ENCODE data around the gene SPOCK2. TPM values are rescaled to one million over a fixed set of nuclear protein-coding genes. Genes with fewer than 3 reads are reported as not detected.

The SPOCK2 gene
- total RNA-seq, 4 donors from 2014 or later = 4.6 to 12.1 (median 7.8) TPM

GRCh38 chr10:72124989-72125388 lies 36.6 kb upstream of the SPOCK2 start:
- no peak for TF ChIP-seq POLR2A (IDR thresholded peaks at IDR 0.05; ENCODE audit: low read depth)
- TF ChIP-seq POLR2AphosphoS5 (IDR thresholded peaks at IDR 0.05) = no peak
- TF ChIP-seq EP300 (IDR thresholded peaks at IDR 0.05) = no peak
- no peak for TF ChIP-seq CTCF (IDR thresholded peaks at IDR 0.05)
- WGBS = 44% methylated on average over 1 of the region's 1 CpG
- Histone ChIP-seq H3K36me3 (peaks cover 0 to 12% (median 6%) of the 10 kb centered on the region in 4 donors), H3K27me3 (no peaks in the 10 kb centered on the region), H3K4me3 (no peak overlapping the region), H3K4me1 (peaks cover 0 to 3% (median 0%) of the 10 kb centered on the region in 4 donors), H3K27ac (replicated peaks in 1 of 4) (no peak overlapping the region), H3K9me3 (no peaks in the 10 kb centered on the region)
- no peak for DNase-seq (ENCODE audit: extremely low spot score)
- intact Hi-C loops (cut with DNase I) = no loop called here

- no peaks in the 10 kb centered on the region for H3K27me3 ChIP-seq
- no peak overlapping the region for H3K4me3 ChIP-seq
- peaks cover 0 to 9% (median 6%) of the 10 kb centered on the region in 4 donors for H3K36me3 ChIP-seq
- intact Hi-C loops (cut with DNase I) = no loop called here
- no peak for DNase-seq (ENCODE audit: extremely low spot score)
- H3K9me3 ChIP-seq = no peaks in the 10 kb centered on the region
- H3K4me1 ChIP-seq = peaks cover 0 to 3% (median 0%) of the 10 kb centered on the region in 4 donors
- H3K27ac ChIP-seq (replicated peaks in 1 of 4) = no peak overlapping the region
- TF ChIP-seq POLR2A (IDR thresholded peaks at IDR 0.05; ENCODE audit: low read depth) (no peak), POLR2AphosphoS5 (IDR thresholded peaks at IDR 0.05) (no peak), EP300 (IDR thresholded peaks at IDR 0.05) (no peak), CTCF (IDR thresholded peaks at IDR 0.05) (no peak)
Measured at GRCh38 chr10:72124381-72124780, 36.0 kb upstream of the SPOCK2 start.

- Histone ChIP-seq H3K27ac (replicated peaks in 1 of 4) (no peak overlapping the region), H3K9me3 (no peaks in the 10 kb centered on the region), H3K4me1 (peaks cover 0 to 3% (median 0%) of the 10 kb centered on the region in 4 donors), H3K36me3 (peaks cover 0 to 15% (median 7%) of the 10 kb centered on the region in 4 donors), H3K4me3 (no peak overlapping the region), H3K27me3 (no peaks in the 10 kb centered on the region)
- DNase-seq (ENCODE audit: extremely low spot score) = no peak
- WGBS = 79% methylated on average over 4 of the region's 4 CpGs
- intact Hi-C loops (cut with DNase I) = no loop called here
- TF ChIP-seq POLR2AphosphoS5 (IDR thresholded peaks at IDR 0.05) = no peak
- TF ChIP-seq POLR2A (IDR thresholded peaks at IDR 0.05; ENCODE audit: low read depth) = no peak
- no peak for TF ChIP-seq EP300 (IDR thresholded peaks at IDR 0.05)
- TF ChIP-seq CTCF (IDR thresholded peaks at IDR 0.05) = no peak
Measured at GRCh38 chr10:72123616-72124015, 35.3 kb upstream of the SPOCK2 start.

GRCh38 chr10:72122221-72122620 lies 33.9 kb upstream of the SPOCK2 start:
- Histone ChIP-seq H3K27ac (replicated peaks in 1 of 4) (no peak overlapping the region), H3K4me3 (no peak overlapping the region), H3K4me1 (peaks cover 0 to 3% (median 0%) of the 10 kb centered on the region in 4 donors), H3K36me3 (peaks cover 0 to 20% (median 10%) of the 10 kb centered on the region in 4 donors), H3K27me3 (no peaks in the 10 kb centered on the region), H3K9me3 (no peaks in the 10 kb centered on the region)
- WGBS = 100% methylated on average over 4 of the region's 4 CpGs
- intact Hi-C loops (cut with DNase I) = no loop called here
- no peak for TF ChIP-seq POLR2AphosphoS5 (IDR thresholded peaks at IDR 0.05)
- TF ChIP-seq CTCF (IDR thresholded peaks at IDR 0.05) = no peak
- no peak for TF ChIP-seq EP300 (IDR thresholded peaks at IDR 0.05)
- no peak for TF ChIP-seq POLR2A (IDR thresholded peaks at IDR 0.05; ENCODE audit: low read depth)
- DNase-seq (ENCODE audit: extremely low spot score) = no peak

GRCh38 chr10:72121389-72121788 lies 33.0 kb upstream of the SPOCK2 start:
- H3K4me1 ChIP-seq = peaks cover 0 to 3% (median 0%) of the 10 kb centered on the region in 4 donors
- no peaks in the 10 kb centered on the region for H3K27me3 ChIP-seq
- peaks cover 0 to 13% (median 5%) of the 10 kb centered on the region in 4 donors for H3K36me3 ChIP-seq
- no peaks in the 10 kb centered on the region for H3K9me3 ChIP-seq
- no peak overlapping the region for H3K27ac ChIP-seq (replicated peaks in 1 of 4)
- no peak for DNase-seq (ENCODE audit: extremely low spot score)
- TF ChIP-seq POLR2A (IDR thresholded peaks at IDR 0.05; ENCODE audit: low read depth) = no peak
- TF ChIP-seq CTCF (IDR thresholded peaks at IDR 0.05) = no peak
- no peak for TF ChIP-seq POLR2AphosphoS5 (IDR thresholded peaks at IDR 0.05)
- no peak for TF ChIP-seq EP300 (IDR thresholded peaks at IDR 0.05)
- intact Hi-C loops (cut with DNase I) = no loop called here
- no peak overlapping the region for H3K4me3 ChIP-seq
- WGBS = 92% methylated on average over 1 of the region's 1 CpG

Data from esophagus muscularis mucosa (tissue), 4 donors.